ENCODE data around the gene SLC1A5. TPM values are rescaled to one million over a fixed set of nuclear protein-coding genes. Genes with fewer than 3 reads are reported as not detected.

SLC1A5 gene
- total RNA-seq, 1 experiment from 2014 or later, result 512 TPM

DNA sequence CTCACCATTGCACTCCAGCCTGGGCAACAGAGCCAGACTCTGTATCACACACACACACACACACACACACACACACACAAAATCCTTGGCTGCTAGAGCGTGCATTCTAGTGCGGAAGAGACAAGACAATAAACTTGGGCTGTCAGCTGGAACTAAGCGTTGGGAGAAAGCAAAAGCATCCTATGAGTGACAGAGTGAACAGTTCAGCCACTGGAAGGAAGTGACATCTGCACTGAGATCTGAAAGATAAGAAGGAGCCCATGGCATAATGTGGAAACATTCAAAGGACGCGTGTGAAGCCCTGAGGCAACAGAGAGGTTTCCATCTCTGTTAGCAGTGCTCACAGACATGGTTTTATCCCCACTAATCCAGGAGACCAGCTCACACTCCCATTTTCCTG is 3.5 kb upstream of the SLC1A5 start:
- POLR2A ChIA-PET, result no interaction called here
- H3K4me3 ChIP-seq (ENCODE audit: low read depth, low read length), result no peak overlapping the region
- BruUV-seq (replicated peaks), result no TSS peak
- no peaks in the 10 kb centered on the region for H3K36me3 ChIP-seq (ENCODE audit: control insufficient read depth, insufficient read depth, low read length)
- peaks cover 19% of the 10 kb centered on the region for H3K36me3 Mint-ChIP-seq (ENCODE audit: insufficient read depth, unreplicated experiment)
- no peak overlapping the region for H3K27ac Mint-ChIP-seq (ENCODE audit: unreplicated experiment)
- H3K4me1 Mint-ChIP-seq (ENCODE audit: low read depth, unreplicated experiment), result peaks cover 22% of the 10 kb centered on the region
- DNase-seq, result no peak
- no peaks in the 10 kb centered on the region for H3K9me3 Mint-ChIP-seq (ENCODE audit: unreplicated experiment)
- intact Hi-C loops (cut with micrococcal nuclease; ENCODE audit: unreplicated experiment), result no loop called here
- no peaks in the 10 kb centered on the region for H3K27me3 Mint-ChIP-seq (ENCODE audit: insufficient read depth, unreplicated experiment)
- TF ChIP-seq, protein P1, sequence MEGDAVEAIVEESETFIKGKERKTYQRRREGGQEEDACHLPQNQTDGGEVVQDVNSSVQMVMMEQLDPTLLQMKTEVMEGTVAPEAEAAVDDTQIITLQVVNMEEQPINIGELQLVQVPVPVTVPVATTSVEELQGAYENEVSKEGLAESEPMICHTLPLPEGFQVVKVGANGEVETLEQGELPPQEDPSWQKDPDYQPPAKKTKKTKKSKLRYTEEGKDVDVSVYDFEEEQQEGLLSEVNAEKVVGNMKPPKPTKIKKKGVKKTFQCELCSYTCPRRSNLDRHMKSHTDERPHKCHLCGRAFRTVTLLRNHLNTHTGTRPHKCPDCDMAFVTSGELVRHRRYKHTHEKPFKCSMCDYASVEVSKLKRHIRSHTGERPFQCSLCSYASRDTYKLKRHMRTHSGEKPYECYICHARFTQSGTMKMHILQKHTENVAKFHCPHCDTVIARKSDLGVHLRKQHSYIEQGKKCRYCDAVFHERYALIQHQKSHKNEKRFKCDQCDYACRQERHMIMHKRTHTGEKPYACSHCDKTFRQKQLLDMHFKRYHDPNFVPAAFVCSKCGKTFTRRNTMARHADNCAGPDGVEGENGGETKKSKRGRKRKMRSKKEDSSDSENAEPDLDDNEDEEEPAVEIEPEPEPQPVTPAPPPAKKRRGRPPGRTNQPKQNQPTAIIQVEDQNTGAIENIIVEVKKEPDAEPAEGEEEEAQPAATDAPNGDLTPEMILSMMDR (IDR thresholded peaks at IDR 0.05; ENCODE audit: insufficient read depth in 1 of 2, low read depth in 1 of 2, low read length in 1 of 2, severe bottlenecking in 1 of 2, unreplicated experiment in 1 of 2), result no peak
- H3K9me3 ChIP-seq, result no peaks in the 10 kb centered on the region
- H3K4me1 ChIP-seq, result peaks cover 11% of the 10 kb centered on the region; the same call in 1 of the 2 replicates
- no peaks in the 10 kb centered on the region for H3K27me3 ChIP-seq (replicated peaks; ENCODE audit: control insufficient read depth, insufficient read depth, low read length)
- no peak overlapping the region for H3K4me3 Mint-ChIP-seq (ENCODE audit: unreplicated experiment)
- CTCF ChIA-PET, result no interaction called here

DNA sequence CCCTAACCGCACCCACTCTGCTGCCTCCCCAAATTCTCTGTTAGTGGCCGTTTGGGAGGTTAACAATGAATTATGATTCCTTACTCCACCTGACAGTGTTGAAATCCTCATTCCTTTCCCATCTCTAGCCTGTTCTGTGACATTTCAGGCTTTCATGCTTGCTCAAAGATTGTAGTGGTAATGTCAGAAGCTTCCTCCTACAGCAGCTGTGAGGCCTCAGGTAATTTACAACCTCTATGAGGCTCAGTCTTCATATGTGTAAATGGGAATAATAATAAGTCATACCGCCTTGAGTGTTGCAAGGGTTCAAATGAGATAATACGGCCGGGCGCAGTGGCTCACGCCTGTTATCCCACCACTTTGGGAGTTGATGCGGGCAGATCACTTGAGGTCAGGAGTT is 977 bp upstream of the SLC1A5 start:
- ChIA-PET POLR2A (interaction anchor here (0.9 kb wide), 1 partner anchor 14 kb away, joined by 3 read pairs; no protein-coding TSS in a partner anchor), CTCF (interaction anchor here (0.6 kb wide), 2 partner anchors 39 to 126 kb away, joined by 3 to 5 read pairs; no protein-coding TSS in a partner anchor)
- Mint-ChIP-seq H3K27me3 (ENCODE audit: insufficient read depth, unreplicated experiment) (no peaks in the 10 kb centered on the region), H3K4me1 (ENCODE audit: low read depth, unreplicated experiment) (peaks cover 33% of the 10 kb centered on the region), H3K4me3 (ENCODE audit: unreplicated experiment) (peak overlapping the region; percentile 37), H3K27ac (ENCODE audit: unreplicated experiment) (no peak overlapping the region), H3K36me3 (ENCODE audit: insufficient read depth, unreplicated experiment) (peaks cover 45% of the 10 kb centered on the region), H3K9me3 (ENCODE audit: unreplicated experiment) (no peaks in the 10 kb centered on the region)
- intact Hi-C loops (cut with micrococcal nuclease; ENCODE audit: unreplicated experiment), result loop anchor here (2.0 kb wide), 1 partner anchor 61 kb away; the partner anchor contains the start of gene AP2S1
- Histone ChIP-seq H3K36me3 (ENCODE audit: control insufficient read depth, insufficient read depth, low read length) (peaks cover 6% of the 10 kb centered on the region), H3K27me3 (replicated peaks; ENCODE audit: control insufficient read depth, insufficient read depth, low read length) (no peaks in the 10 kb centered on the region), H3K4me1 (peaks cover 25% of the 10 kb centered on the region), H3K9me3 (no peaks in the 10 kb centered on the region), H3K4me3 (ENCODE audit: low read depth, low read length) (no peak overlapping the region)
- no TSS peak for BruUV-seq (replicated peaks)
- TF ChIP-seq, protein P1 (IDR thresholded peaks at IDR 0.05; ENCODE audit: insufficient read depth in 1 of 2, low read depth in 1 of 2, low read length in 1 of 2, severe bottlenecking in 1 of 2, unreplicated experiment in 1 of 2), result no peak
- no peak for DNase-seq

DNA sequence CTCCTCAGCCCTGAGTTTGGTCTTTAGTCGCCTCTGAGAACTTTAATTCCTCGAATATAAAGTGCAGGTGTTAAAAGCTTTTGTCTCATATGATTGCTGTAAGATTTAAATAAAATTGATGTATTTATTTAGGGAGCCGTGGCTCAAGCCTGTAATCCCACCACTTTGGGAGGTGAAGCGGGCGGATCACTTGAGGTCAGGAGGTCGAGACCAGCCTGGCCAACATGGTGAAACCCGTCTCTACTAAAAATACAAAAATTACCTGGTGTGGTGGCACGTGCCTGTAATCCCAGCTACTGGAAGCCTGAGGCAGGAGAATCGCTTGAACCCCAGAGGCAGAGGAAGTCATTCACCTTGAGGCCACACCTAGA is 559 bp upstream of the SLC1A5 start:
- H3K27ac Mint-ChIP-seq (ENCODE audit: unreplicated experiment), result no peak overlapping the region
- no peaks in the 10 kb centered on the region for H3K27me3 ChIP-seq (replicated peaks; ENCODE audit: control insufficient read depth, insufficient read depth, low read length)
- intact Hi-C loops (cut with micrococcal nuclease; ENCODE audit: unreplicated experiment), result loop anchor here (1.0 to 2.0 kb wide), 2 partner anchors 14 to 62 kb away; partner anchors contain the start of gene AP2S1
- no peaks in the 10 kb centered on the region for H3K27me3 Mint-ChIP-seq (ENCODE audit: insufficient read depth, unreplicated experiment)
- TF ChIP-seq, protein P1 (IDR thresholded peaks at IDR 0.05; ENCODE audit: insufficient read depth in 1 of 2, low read depth in 1 of 2, low read length in 1 of 2, severe bottlenecking in 1 of 2, unreplicated experiment in 1 of 2), result no peak
- H3K9me3 Mint-ChIP-seq (ENCODE audit: unreplicated experiment), result no peaks in the 10 kb centered on the region
- DNase-seq, result no peak
- H3K36me3 Mint-ChIP-seq (ENCODE audit: insufficient read depth, unreplicated experiment), result peaks cover 49% of the 10 kb centered on the region
- H3K4me1 Mint-ChIP-seq (ENCODE audit: low read depth, unreplicated experiment), result peaks cover 37% of the 10 kb centered on the region
- H3K4me1 ChIP-seq, result peaks cover 29% of the 10 kb centered on the region
- CTCF ChIA-PET, result no interaction called here
- peak overlapping the region; percentile 37 for H3K4me3 Mint-ChIP-seq (ENCODE audit: unreplicated experiment)
- no TSS peak for BruUV-seq (replicated peaks)
- POLR2A ChIA-PET, result interaction anchor here (0.5 to 1.0 kb wide), 11 partner anchors 7 to 1589 kb away, joined by 3 to 11 read pairs (median 4); partner anchors contain the start of genes ARHGAP35, CCDC9 and FBXO46
- no peaks in the 10 kb centered on the region for H3K9me3 ChIP-seq
- H3K4me3 ChIP-seq (ENCODE audit: low read depth, low read length), result no peak overlapping the region
- peaks cover 7% of the 10 kb centered on the region for H3K36me3 ChIP-seq (ENCODE audit: control insufficient read depth, insufficient read depth, low read length)

Measured in Caco-2 (cell line).